CD14-positive monocyte (primary cell): ENCODE results near the gene TSBP1. TPM values are rescaled to one million over a fixed set of nuclear protein-coding genes. Genes with fewer than 3 reads are reported as not detected.

Experiments
- DNase-seq, 3 donors: peaks; one replicate each; pipeline ENCODE4 v3.0.0-alpha.2; 2011 to 2022
- H2AFZ ChIP-seq: 2 replicates; pipeline ENCODE4 v1.6.0; 2012; ENCODE audit warnings: mild to moderate bottlenecking, low read depth, low read length, inconsistent platforms; ENCODE audit not compliant: insufficient read depth, poor library complexity, severe bottlenecking
- H3K27ac ChIP-seq, 2 donors: 1 replicate in 1 of 2; 2 replicates in 1 of 2; pipeline ENCODE4 v1.5.1; 2012 to 2013; ENCODE audit warnings: low read length in 2 of 2, control low read depth in 1 of 2, inconsistent platforms in 1 of 2, low read depth in 1 of 2, mild to moderate bottlenecking in 1 of 2
- H3K27me3 ChIP-seq, 2 donors: one replicate each; pipeline versions ENCODE4 v1.6.0 to v1.6.1; 2011 to 2013; ENCODE audit warnings: low read length in 2 of 2; ENCODE audit not compliant: control insufficient read depth in 2 of 2, insufficient read depth in 2 of 2
- H3K36me3 ChIP-seq, 2 donors: replicated peaks in 1 of 2; 1 replicate in 1 of 2; 2 replicates in 1 of 2; pipeline versions ENCODE4 v1.5.1 to v1.6.1; 2012 to 2013; ENCODE audit warnings: low read length in 2 of 2, control low read depth in 1 of 2, inconsistent platforms in 1 of 2, mild to moderate bottlenecking in 1 of 2; ENCODE audit not compliant: insufficient read depth in 2 of 2, control insufficient read depth in 1 of 2
- H3K4me1 ChIP-seq, 2 donors: 1 replicate in 1 of 2; 2 replicates in 1 of 2; pipeline versions ENCODE4 v1.5.1 to v1.6.1; 2012 to 2013; ENCODE audit warnings: low read length in 2 of 2, control low read depth in 1 of 2, inconsistent platforms in 1 of 2, mild to moderate bottlenecking in 1 of 2, moderate library complexity in 1 of 2; ENCODE audit not compliant: insufficient read depth in 2 of 2, control insufficient read depth in 1 of 2
- H3K4me2 ChIP-seq: replicated peaks from 2 replicates; pipeline ENCODE3; 2012; ENCODE audit warnings: low read length, moderate library complexity, mild to moderate bottlenecking; ENCODE audit not compliant: poor library complexity, severe bottlenecking; ENCODE audit errors: extremely low read depth
- H3K4me3 ChIP-seq, 3 experiments: fragments of 200-600 bp in 1 of 3; sonication (generic) in 1 of 3; replicated peaks in 1 of 3; 1 replicate in 2 of 3; 2 replicates in 1 of 3; pipeline ENCODE4 v1.5.1; 2011 to 2013; ENCODE audit warnings: low read length in 3 of 3, mild to moderate bottlenecking in 3 of 3, control low read depth in 2 of 3, low read depth in 2 of 3, inconsistent platforms in 1 of 3, moderate library complexity in 1 of 3
- H3K79me2 ChIP-seq: 2 replicates; pipeline ENCODE4 v1.6.0; 2012; ENCODE audit warnings: mild to moderate bottlenecking, control low read depth, inconsistent platforms, low read length, moderate library complexity; ENCODE audit not compliant: insufficient read depth
- H3K9ac ChIP-seq: 2 replicates; pipeline ENCODE4 v1.6.0; 2017; ENCODE audit warnings: low read length, mild to moderate bottlenecking; ENCODE audit not compliant: insufficient read depth, poor library complexity, severe bottlenecking
- H3K9me3 ChIP-seq, 2 donors: replicated peaks in 1 of 2; 1 replicate in 1 of 2; 2 replicates in 1 of 2; pipeline versions ENCODE4 v1.5.1 to v1.6.1; 2012 to 2013; ENCODE audit warnings: low read length in 2 of 2, control low read depth in 1 of 2; ENCODE audit not compliant: control insufficient read depth in 1 of 2, insufficient read depth in 1 of 2
- H4K20me1 ChIP-seq: 2 replicates; pipeline ENCODE4 v1.6.0; 2012; ENCODE audit warnings: mild to moderate bottlenecking, low read length, control low read depth, moderate library complexity; ENCODE audit not compliant: insufficient read depth
- H3K27ac Mint-ChIP-seq, 7 donors: one replicate each; pipeline ENCODE4 v1.8.0; 2020; ENCODE audit warnings: mild to moderate bottlenecking in 7 of 7, mixed read lengths in 7 of 7, moderate library complexity in 6 of 7, inconsistent platforms in 2 of 7
- H3K27me3 Mint-ChIP-seq, 3 donors: one replicate each; pipeline ENCODE4 v1.8.0; 2021 to 2022; ENCODE audit warnings: low read depth in 3 of 3, mild to moderate bottlenecking in 3 of 3, mixed read lengths in 3 of 3, moderate library complexity in 3 of 3, inconsistent platforms in 1 of 3
- H3K36me3 Mint-ChIP-seq, 2 donors: one replicate each; pipeline ENCODE4 v1.8.0; 2020; ENCODE audit warnings: mixed read lengths in 2 of 2, inconsistent platforms in 1 of 2, mild to moderate bottlenecking in 1 of 2
- H3K4me1 Mint-ChIP-seq: one replicate; pipeline ENCODE4 v1.8.0; 2020; ENCODE audit warnings: mild to moderate bottlenecking, mixed read lengths
- H3K4me3 Mint-ChIP-seq, 2 donors: one replicate each; pipeline ENCODE4 v1.8.0; 2020; ENCODE audit warnings: mild to moderate bottlenecking in 2 of 2, mixed read lengths in 2 of 2, moderate library complexity in 1 of 2
- H3K9me3 Mint-ChIP-seq, 7 donors: one replicate each; pipeline ENCODE4 v1.8.0; 2020 to 2022; ENCODE audit warnings: mixed read lengths in 7 of 7, mild to moderate bottlenecking in 6 of 7, moderate library complexity in 6 of 7, inconsistent platforms in 2 of 7
- CTCF ChIP-seq: fragments of 200-600 bp; IDR thresholded peaks from one replicate; pipeline ENCODE4 v1.8.0; 2022; ENCODE audit warnings: antibody characterized with exemption, mild to moderate bottlenecking
- WGBS: methylation state at CpG from one replicate; pipeline ENCODE4 v1.1.5; 2013; ENCODE audit warnings: missing lambda C conversion rate; ENCODE audit not compliant: insufficient coverage; 5-methylcytosine and 5-hydroxymethylcytosine counted together
- intact Hi-C, 2 donors: fragments of 100-400 bp; cut with micrococcal nuclease; formaldehyde crosslinking; loops; one replicate each; pipeline versions ENCODE4 v1.15.0 to v1.15.1; 2023
- polyA plus RNA-seq, 3 donors: library from polyadenylated mRNA; depleted of rRNA in 1 of 3; unstranded in 2 of 3; stranded (reverse) in 1 of 3; fragments of 300-500 nt in 2 of 3; fragments of >200 nt in 1 of 3; fragmentation: Illumina TruSeq in 2 of 3; gene quantifications; 1 replicate in 2 of 3; 2 replicates in 1 of 3; pipeline ENCODE4 v1.2.3, GENCODE V29; 2012 to 2021

The TSBP1 gene
- polyA plus RNA-seq, 3 donors = not detected

GRCh38 chr6:32337186-32337805, 34.4 kb downstream of the TSBP1 start:
- Mint-ChIP-seq H3K4me1 (peaks cover 17% of the 10 kb centered on the region), H3K9me3 (no peaks in the 10 kb centered on the region), H3K4me3 (no peak overlapping the region), H3K27ac (no peak overlapping the region), H3K36me3 (no peaks in the 10 kb centered on the region), H3K27me3 (peaks cover 0 to 3% (median 2%) of the 10 kb centered on the region in 3 donors)
- Histone ChIP-seq H3K9me3 (no peaks in the 10 kb centered on the region), H3K36me3 (no peaks in the 10 kb centered on the region), H3K27ac (no peak overlapping the region), H3K4me2 (no peak overlapping the region), H2AFZ (no peak overlapping the region), H4K20me1 (no peaks in the 10 kb centered on the region), H3K4me1 (peaks cover 5% of the 10 kb centered on the region in 2 donors), H3K4me3 (no peak overlapping the region), H3K9ac (no peak overlapping the region), H3K27me3 (no peaks in the 10 kb centered on the region), H3K79me2 (no peaks in the 10 kb centered on the region)
- TF ChIP-seq CTCF = no peak
- DNase-seq = no peak
- intact Hi-C loops = no loop called here
- whole genome bisulfite sequencing = 72% methylated on average over 3 of the region's 4 CpGs

- Histone ChIP-seq H3K9me3 (no peaks in the 10 kb centered on the region), H3K79me2 (no peaks in the 10 kb centered on the region), H3K27me3 (no peaks in the 10 kb centered on the region), H3K4me1 (peaks cover 13 to 18% of the 10 kb centered on the region in 2 donors), H3K4me2 (no peak overlapping the region), H2AFZ (no peak overlapping the region), H3K27ac (no peak overlapping the region), H4K20me1 (no peaks in the 10 kb centered on the region), H3K36me3 (no peaks in the 10 kb centered on the region), H3K9ac (no peak overlapping the region), H3K4me3 (no peak overlapping the region)
- DNase-seq = no peak
- intact Hi-C loops = no loop called here
- Mint-ChIP-seq H3K27me3 (peaks cover 0 to 3% (median 0%) of the 10 kb centered on the region in 3 donors), H3K27ac (no peak overlapping the region), H3K4me3 (no peak overlapping the region), H3K4me1 (peaks cover 28% of the 10 kb centered on the region), H3K9me3 (no peaks in the 10 kb centered on the region), H3K36me3 (no peaks in the 10 kb centered on the region)
- no CpG with 5 or more reads among the region's 1 CpG for WGBS
- TF ChIP-seq CTCF = no peak
Measured at GRCh38 chr6:32332433-32332832, 39.3 kb downstream of the TSBP1 start.
